Measurements from ENCODE around the gene IQCK. TPM values are rescaled to one million over a fixed set of nuclear protein-coding genes. Genes with fewer than 3 reads are reported as not detected.
"Not testable (repeated sequence)": the region's sequence is repeated elsewhere in the genome, so short reads cannot be mapped to it uniquely, and the experiment has no call there.

Gene IQCK
- total RNA-seq, 3 donors from 2014 or later: 25.9 to 63.8 (median 34.7) TPM

- H3K36me3 ChIP-seq: no peaks in the 10 kb centered on the region
- H3K4me3 ChIP-seq: no peak overlapping the region
- H3K27ac ChIP-seq: no peak overlapping the region
- no peaks in the 10 kb centered on the region for H3K4me1 ChIP-seq
- no peak for DNase-seq (ENCODE audit: low spot score in 2 of 2)
- H3K27me3 ChIP-seq: no peaks in the 10 kb centered on the region
- H3K9me3 ChIP-seq: no peaks in the 10 kb centered on the region
- intact Hi-C loops (cut with DNase I; ENCODE audit: low total_unique reads): no loop called here
- TF ChIP-seq POLR2A (IDR thresholded peaks at IDR 0.05) (no peak), POLR2AphosphoS5 (IDR thresholded peaks at IDR 0.05) (no peak)
- TF ChIP-seq, protein P1, sequence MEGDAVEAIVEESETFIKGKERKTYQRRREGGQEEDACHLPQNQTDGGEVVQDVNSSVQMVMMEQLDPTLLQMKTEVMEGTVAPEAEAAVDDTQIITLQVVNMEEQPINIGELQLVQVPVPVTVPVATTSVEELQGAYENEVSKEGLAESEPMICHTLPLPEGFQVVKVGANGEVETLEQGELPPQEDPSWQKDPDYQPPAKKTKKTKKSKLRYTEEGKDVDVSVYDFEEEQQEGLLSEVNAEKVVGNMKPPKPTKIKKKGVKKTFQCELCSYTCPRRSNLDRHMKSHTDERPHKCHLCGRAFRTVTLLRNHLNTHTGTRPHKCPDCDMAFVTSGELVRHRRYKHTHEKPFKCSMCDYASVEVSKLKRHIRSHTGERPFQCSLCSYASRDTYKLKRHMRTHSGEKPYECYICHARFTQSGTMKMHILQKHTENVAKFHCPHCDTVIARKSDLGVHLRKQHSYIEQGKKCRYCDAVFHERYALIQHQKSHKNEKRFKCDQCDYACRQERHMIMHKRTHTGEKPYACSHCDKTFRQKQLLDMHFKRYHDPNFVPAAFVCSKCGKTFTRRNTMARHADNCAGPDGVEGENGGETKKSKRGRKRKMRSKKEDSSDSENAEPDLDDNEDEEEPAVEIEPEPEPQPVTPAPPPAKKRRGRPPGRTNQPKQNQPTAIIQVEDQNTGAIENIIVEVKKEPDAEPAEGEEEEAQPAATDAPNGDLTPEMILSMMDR (IDR thresholded peaks at IDR 0.05): no peak
Measured at GRCh38 chr16:19678804-19679203, 39.3 kb upstream of the IQCK start.

DNA sequence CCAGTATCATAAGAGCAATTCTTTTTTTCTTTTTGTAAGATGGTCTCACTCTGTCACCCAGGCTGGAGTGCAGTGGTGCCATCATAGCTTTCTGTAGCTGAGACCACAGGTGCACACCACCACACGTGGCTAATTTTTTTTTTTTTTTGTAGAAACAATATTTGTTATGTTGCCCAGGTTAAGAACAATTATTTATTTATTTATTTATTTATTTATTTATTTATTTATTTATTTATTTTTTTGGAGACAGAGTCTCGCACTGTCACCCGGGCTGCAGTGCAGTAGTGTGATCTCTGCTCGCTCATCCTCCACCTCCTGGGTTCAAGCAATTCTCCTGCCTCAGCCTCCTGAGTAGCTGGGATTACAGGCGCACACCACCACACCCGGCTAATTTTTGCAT is 38.8 kb upstream of the IQCK start:
- DNase-seq (ENCODE audit: low spot score in 2 of 2); H3K4me3 ChIP-seq; H3K9me3 ChIP-seq; H3K36me3 ChIP-seq; H3K27ac ChIP-seq; H3K4me1 ChIP-seq; H3K27me3 ChIP-seq; intact Hi-C loops (cut with DNase I; ENCODE audit: low total_unique reads): not testable (repeated sequence)

GRCh38 chr16:19680881-19681340 is 37.2 kb upstream of the IQCK start:
- H3K4me1 ChIP-seq: no peaks in the 10 kb centered on the region
- intact Hi-C loops (cut with DNase I; ENCODE audit: low total_unique reads): no loop called here
- no peaks in the 10 kb centered on the region for H3K36me3 ChIP-seq
- no peaks in the 10 kb centered on the region for H3K9me3 ChIP-seq
- H3K27ac ChIP-seq: no peak overlapping the region
- no peak overlapping the region for H3K4me3 ChIP-seq
- TF ChIP-seq POLR2A (IDR thresholded peaks at IDR 0.05) (no peak), POLR2AphosphoS5 (IDR thresholded peaks at IDR 0.05) (no peak)
- TF ChIP-seq, protein P1 (IDR thresholded peaks at IDR 0.05): no peak
- no peaks in the 10 kb centered on the region for H3K27me3 ChIP-seq
- DNase-seq (ENCODE audit: low spot score in 2 of 2): no peak

DNA sequence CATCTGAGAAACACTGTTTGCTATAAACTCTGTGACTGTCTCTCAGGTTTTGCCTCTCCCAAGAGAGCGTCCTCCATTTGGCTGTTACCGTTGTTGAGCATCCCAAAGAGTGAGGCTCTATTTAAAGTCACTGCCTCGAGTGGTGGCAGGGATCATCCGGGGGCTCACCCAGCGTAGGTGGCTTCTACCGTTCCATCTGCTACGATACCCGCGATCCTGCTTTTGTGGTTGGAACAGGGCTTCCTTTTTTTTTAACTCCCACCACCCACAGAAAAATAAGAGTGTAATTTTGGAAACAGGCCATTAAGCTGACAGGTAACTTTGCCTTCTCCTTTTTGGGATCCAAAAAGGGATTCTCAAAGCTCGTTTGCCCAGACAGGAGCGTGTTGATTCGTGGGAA is 36.4 kb upstream of the IQCK start:
- Histone ChIP-seq H3K36me3 (no peaks in the 10 kb centered on the region), H3K9me3 (no peaks in the 10 kb centered on the region), H3K27ac (no peak overlapping the region), H3K27me3 (no peaks in the 10 kb centered on the region), H3K4me1 (no peaks in the 10 kb centered on the region), H3K4me3 (no peak overlapping the region)
- TF ChIP-seq POLR2A (IDR thresholded peaks at IDR 0.05) (no peak), POLR2AphosphoS5 (IDR thresholded peaks at IDR 0.05) (no peak)
- TF ChIP-seq, protein P1 (IDR thresholded peaks at IDR 0.05): no peak
- intact Hi-C loops (cut with DNase I; ENCODE audit: low total_unique reads): no loop called here
- no peak for DNase-seq (ENCODE audit: low spot score in 2 of 2)

GRCh38 chr16:19683453-19684236 is 34.4 kb upstream of the IQCK start:
- DNase-seq (ENCODE audit: low spot score in 2 of 2): no peak
- Histone ChIP-seq H3K9me3 (no peaks in the 10 kb centered on the region), H3K27ac (no peak overlapping the region), H3K4me1 (no peaks in the 10 kb centered on the region), H3K27me3 (no peaks in the 10 kb centered on the region), H3K36me3 (no peaks in the 10 kb centered on the region), H3K4me3 (no peak overlapping the region)
- intact Hi-C loops (cut with DNase I; ENCODE audit: low total_unique reads): no loop called here
- TF ChIP-seq POLR2A (IDR thresholded peaks at IDR 0.05) (no peak), POLR2AphosphoS5 (IDR thresholded peaks at IDR 0.05) (no peak)
- TF ChIP-seq, protein P1 (IDR thresholded peaks at IDR 0.05): no peak

Data from breast epithelium (tissue), 4 donors.